HepG2 (cell line): ENCODE data around the gene PLXNA3. TPM values are rescaled to one million over a fixed set of nuclear protein-coding genes. Genes with fewer than 3 reads are reported as not detected.

Source experiments
- CC2D1A ChIP-seq: sonication (generic); formaldehyde crosslinking; IDR thresholded peaks from 2 replicates; pipeline ENCODE4 v1.8.1; 2023; ENCODE audit warnings: mild to moderate bottlenecking, missing genetic modification reagents
- CHD4 ChIP-seq: fragments of 200-600 bp; sonication (generic); IDR thresholded peaks from 2 replicates; pipeline ENCODE4 v1.7.0; 2017; ENCODE audit warnings: mild to moderate bottlenecking, low read length, borderline replicate concordance
- GABPB1 ChIP-seq: IDR thresholded peaks from 2 replicates; pipeline ENCODE4 v1.6.1; 2016; ENCODE audit warnings: mild to moderate bottlenecking, missing genetic modification reagents, moderate library complexity, missing compliant biosample characterization
- GATAD1 ChIP-seq: IDR thresholded peaks from 2 replicates; pipeline ENCODE4 v1.6.1; 2016; ENCODE audit warnings: missing genetic modification reagents, missing compliant biosample characterization
- HCFC1 ChIP-seq: fragments of 150-350 bp; IDR thresholded peaks from 2 replicates; pipeline ENCODE4 v1.6.1; 2014; ENCODE audit warnings: low read depth, low read length
- NFKB2 ChIP-seq: sonication (generic); formaldehyde crosslinking; IDR thresholded peaks from 2 replicates; pipeline ENCODE4 v1.4.0; 2020; ENCODE audit warnings: missing genetic modification reagents, borderline replicate concordance
- ONECUT2 ChIP-seq: sonication (generic); formaldehyde crosslinking; IDR thresholded peaks from 2 replicates; pipeline ENCODE4 v1.4.0; 2020; ENCODE audit warnings: missing genetic modification reagents
- RARG ChIP-seq: sonication (generic); formaldehyde crosslinking; IDR thresholded peaks from 2 replicates; pipeline ENCODE4 v1.4.0; 2020; ENCODE audit warnings: low read depth, mild to moderate bottlenecking, missing genetic modification reagents
- RCOR2 ChIP-seq: IDR thresholded peaks from 2 replicates; pipeline ENCODE4 v1.6.1; 2016; ENCODE audit warnings: missing biosample characterization, missing genetic modification reagents
- RFXAP ChIP-seq: sonication (generic); formaldehyde crosslinking; IDR thresholded peaks from 2 replicates; pipeline ENCODE4 v1.4.0; 2020; ENCODE audit warnings: missing genetic modification reagents, borderline replicate concordance
- ZC3H13 ChIP-seq: sonication (generic); formaldehyde crosslinking; IDR thresholded peaks from 2 replicates; pipeline ENCODE4 v1.8.1; 2023; ENCODE audit warnings: mild to moderate bottlenecking, missing genetic modification reagents, moderate library complexity
- ZNF318 ChIP-seq: sonication (generic); formaldehyde crosslinking; IDR thresholded peaks from 2 replicates; pipeline ENCODE4 v1.4.0; 2020; ENCODE audit warnings: mild to moderate bottlenecking, missing genetic modification reagents
- ZNF367 ChIP-seq: sonication (generic); formaldehyde crosslinking; IDR thresholded peaks from 2 replicates; pipeline ENCODE4 v1.4.0; 2020; ENCODE audit warnings: missing genetic modification reagents, borderline replicate concordance
- ZNF547 ChIP-seq: sonication (generic); formaldehyde crosslinking; IDR thresholded peaks from 2 replicates; pipeline ENCODE4 v1.5.1; 2020; ENCODE audit warnings: mild to moderate bottlenecking, missing genetic modification reagents
- ZNF780A ChIP-seq: sonication (generic); formaldehyde crosslinking; IDR thresholded peaks from 2 replicates; pipeline ENCODE4 v1.8.0; 2022; ENCODE audit warnings: mild to moderate bottlenecking, missing genetic modification reagents, moderate library complexity
- polyA plus RNA-seq, 8 experiments: library from polyadenylated mRNA; depleted of rRNA in 3 of 8; stranded (reverse) in 7 of 8; unstranded in 1 of 8; fragments of >200 nt; fragmentation: Illumina TruSeq in 4 of 8; extraction: Trizol in 4 of 8; gene quantifications; 2 replicates each; pipeline versions ENCODE4 v1.2.1 to v1.2.3, GENCODE V29; 2011 to 2016; ENCODE audit warnings: low read depth in 4 of 8, missing spikeins in 1 of 8, mixed read lengths in 1 of 8; ENCODE audit not compliant: insufficient read depth in 1 of 8
- total RNA-seq, 5 experiments: library from RNA; depleted of rRNA; stranded (reverse); fragments of >200 nt; fragmentation: Illumina TruSeq; extraction: Trizol; gene quantifications; 2 replicates each; pipeline ENCODE4 v1.2.3, GENCODE V29; 2016; ENCODE audit warnings: low read depth in 1 of 5
- TF ChIP-seq, protein P1 (sequence below): sonication (generic); formaldehyde crosslinking; IDR thresholded peaks from 2 replicates; pipeline ENCODE4 v1.9.0; 2021; ENCODE audit warnings: missing genetic modification reagents, borderline replicate concordance
- TF ChIP-seq, protein P2 (sequence below): sonication (generic); formaldehyde crosslinking; IDR thresholded peaks from 2 replicates; pipeline ENCODE4 v1.4.0; 2020; ENCODE audit warnings: mild to moderate bottlenecking, low read depth, missing genetic modification reagents

PLXNA3 gene
- total and polyA plus RNA-seq, 2 of the 13 experiments (the other 11 are each of a cell fraction or from before 2014, with no cell fraction given), result 5.8 to 20.6 TPM

GRCh38 chrX:154478728-154479622 lies 20.9 kb downstream of the PLXNA3 start, which contains the start of gene LAGE3 (continued):
- TF ChIP-seq, protein P1, sequence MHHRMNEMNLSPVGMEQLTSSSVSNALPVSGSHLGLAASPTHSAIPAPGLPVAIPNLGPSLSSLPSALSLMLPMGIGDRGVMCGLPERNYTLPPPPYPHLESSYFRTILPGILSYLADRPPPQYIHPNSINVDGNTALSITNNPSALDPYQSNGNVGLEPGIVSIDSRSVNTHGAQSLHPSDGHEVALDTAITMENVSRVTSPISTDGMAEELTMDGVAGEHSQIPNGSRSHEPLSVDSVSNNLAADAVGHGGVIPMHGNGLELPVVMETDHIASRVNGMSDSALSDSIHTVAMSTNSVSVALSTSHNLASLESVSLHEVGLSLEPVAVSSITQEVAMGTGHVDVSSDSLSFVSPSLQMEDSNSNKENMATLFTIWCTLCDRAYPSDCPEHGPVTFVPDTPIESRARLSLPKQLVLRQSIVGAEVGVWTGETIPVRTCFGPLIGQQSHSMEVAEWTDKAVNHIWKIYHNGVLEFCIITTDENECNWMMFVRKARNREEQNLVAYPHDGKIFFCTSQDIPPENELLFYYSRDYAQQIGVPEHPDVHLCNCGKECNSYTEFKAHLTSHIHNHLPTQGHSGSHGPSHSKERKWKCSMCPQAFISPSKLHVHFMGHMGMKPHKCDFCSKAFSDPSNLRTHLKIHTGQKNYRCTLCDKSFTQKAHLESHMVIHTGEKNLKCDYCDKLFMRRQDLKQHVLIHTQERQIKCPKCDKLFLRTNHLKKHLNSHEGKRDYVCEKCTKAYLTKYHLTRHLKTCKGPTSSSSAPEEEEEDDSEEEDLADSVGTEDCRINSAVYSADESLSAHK, result no peak
- TF ChIP-seq GATAD1 (CRISPR knock-in tag), result no peak
- 0 out of 2 replicates have a peak, but pooled peaks have one; percentile 74 for TF ChIP-seq ZNF547 (CRISPR knock-in tag)
- no peak for TF ChIP-seq RARG (CRISPR knock-in tag)
- TF ChIP-seq RFXAP (CRISPR knock-in tag), result no peak
- TF ChIP-seq ZC3H13, result no peak
- 0 out of 2 replicates have a peak, but pooled peaks have one; percentile 35 for TF ChIP-seq ZNF318
- peak; percentile 76; the same call in 1 of the 2 replicates for TF ChIP-seq NFKB2
- TF ChIP-seq, protein P2, sequence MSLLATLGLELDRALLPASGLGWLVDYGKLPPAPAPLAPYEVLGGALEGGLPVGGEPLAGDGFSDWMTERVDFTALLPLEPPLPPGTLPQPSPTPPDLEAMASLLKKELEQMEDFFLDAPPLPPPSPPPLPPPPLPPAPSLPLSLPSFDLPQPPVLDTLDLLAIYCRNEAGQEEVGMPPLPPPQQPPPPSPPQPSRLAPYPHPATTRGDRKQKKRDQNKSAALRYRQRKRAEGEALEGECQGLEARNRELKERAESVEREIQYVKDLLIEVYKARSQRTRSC, result 0 out of 2 replicates have a peak, but pooled peaks have one; percentile 44
- TF ChIP-seq CC2D1A, result no peak
- no peak for TF ChIP-seq ONECUT2 (CRISPR knock-in tag)
- no peak for TF ChIP-seq ZNF367 (CRISPR knock-in tag)
- no peak for TF ChIP-seq CHD4
- TF ChIP-seq HCFC1, result no peak
- no peak for TF ChIP-seq ZNF780A (CRISPR knock-in tag)
- TF ChIP-seq GABPB1, result peak; percentile 58; the same call in 1 of the 2 replicates
- no peak for TF ChIP-seq RCOR2 (CRISPR knock-in tag)
